B cell (primary cell): ENCODE measurements around the gene RAPGEF6. TPM values are rescaled to one million over a fixed set of nuclear protein-coding genes. Genes with fewer than 3 reads are reported as not detected.

Experiments
- ATAC-seq: fragments of 200-7000 bp; cut with Tn5 transposase; one replicate; pipeline ENCODE4 v1.10.0; 2021; ENCODE audit warnings: low read depth, mild to moderate bottlenecking, moderate number of reproducible peaks, moderate library complexity
- CTCF ChIA-PET: fragments of 350-600 bp; sonication (Branson Sonifier 250); formaldehyde crosslinking; loops from one replicate; lab custom pipeline; 2021; ENCODE audit warnings: antibody characterized with exemption, inconsistent platforms; lab: Charles Lee
- POLR2A ChIA-PET: fragments of 350-600 bp; sonication (Branson Sonifier 250); formaldehyde crosslinking; loops from one replicate; lab custom pipeline; 2021; ENCODE audit warnings: antibody characterized with exemption; lab: Charles Lee
- DNase-seq: peaks from one replicate; pipeline ENCODE4 v3.0.0; 2013
- H2AFZ ChIP-seq: 2 replicates; pipeline ENCODE4 v1.6.1; 2012; ENCODE audit warnings: mild to moderate bottlenecking, low read depth, low read length; ENCODE audit not compliant: insufficient read depth, poor library complexity, severe bottlenecking
- H3K27ac ChIP-seq, 2 donors: 1 replicate in 1 of 2; 2 replicates in 1 of 2; pipeline ENCODE4 v1.5.1; 2012 to 2013; ENCODE audit warnings: low read length in 2 of 2, mild to moderate bottlenecking in 2 of 2, moderate library complexity in 1 of 2
- H3K27me3 ChIP-seq, 4 experiments: fragments of 200-600 bp in 1 of 4; sonication (generic) in 1 of 4; replicated peaks in 1 of 4; 1 replicate in 2 of 4; 2 replicates in 2 of 4; pipeline versions ENCODE4 v1.6.1 to v1.7.0; 2013 to 2016; ENCODE audit warnings: low read length in 3 of 4, mild to moderate bottlenecking in 2 of 4, mixed read lengths in 1 of 4, moderate library complexity in 1 of 4; ENCODE audit not compliant: insufficient read depth in 4 of 4, control insufficient read depth in 3 of 4; ENCODE audit errors: control extremely low read depth in 1 of 4
- H3K36me3 ChIP-seq, 2 experiments: replicated peaks in 1 of 2; 1 replicate in 1 of 2; 2 replicates in 1 of 2; pipeline versions ENCODE4 v1.6.1 to v1.7.1; 2013; ENCODE audit warnings: low read length in 1 of 2; ENCODE audit not compliant: insufficient read depth in 2 of 2, control insufficient read depth in 1 of 2; ENCODE audit errors: control extremely low read depth in 1 of 2, extremely low read depth in 1 of 2
- H3K4me1 ChIP-seq, 2 donors: fragments of 200-600 bp in 1 of 2; sonication (generic) in 1 of 2; 1 replicate in 1 of 2; 2 replicates in 1 of 2; pipeline versions ENCODE4 v1.5.1 to v1.6.1; 2013 to 2017; ENCODE audit warnings: low read length in 2 of 2; ENCODE audit not compliant: control insufficient read depth in 2 of 2, insufficient read depth in 2 of 2
- H3K4me2 ChIP-seq: replicated peaks from 2 replicates; pipeline ENCODE3; 2012; ENCODE audit warnings: mild to moderate bottlenecking, low read depth, low read length; ENCODE audit not compliant: poor library complexity, severe bottlenecking
- H3K4me3 ChIP-seq, 5 experiments: fragments of 200-600 bp in 1 of 5; sonication (generic) in 1 of 5; 1 replicate in 3 of 5; 2 replicates in 2 of 5; pipeline versions ENCODE4 v1.5.1 to v1.7.0; 2011 to 2016; ENCODE audit warnings: low read length in 4 of 5, mild to moderate bottlenecking in 4 of 5, low read depth in 2 of 5, control low read depth in 1 of 5, moderate library complexity in 1 of 5; ENCODE audit not compliant: insufficient read depth in 1 of 5; ENCODE audit errors: control extremely low read depth in 1 of 5, extremely low read depth in 1 of 5
- H3K79me2 ChIP-seq: fragments of 200-600 bp; sonication (generic); one replicate; pipeline ENCODE4 v1.6.0; 2016; ENCODE audit warnings: low read length; ENCODE audit not compliant: control insufficient read depth, insufficient read depth
- H3K9ac ChIP-seq: fragments of 200-600 bp; sonication (generic); 2 replicates; pipeline ENCODE4 v1.6.1; 2017; ENCODE audit warnings: mild to moderate bottlenecking, low read length, moderate library complexity
- H3K9me3 ChIP-seq, 3 donors: one replicate each; pipeline versions ENCODE4 v1.6.1 to v1.7.1; 2013; ENCODE audit warnings: low read length in 2 of 3; ENCODE audit not compliant: control insufficient read depth in 2 of 3, insufficient read depth in 1 of 3; ENCODE audit errors: control extremely low read depth in 1 of 3
- H4K20me1 ChIP-seq: 2 replicates; pipeline ENCODE4 v1.6.0; 2012; ENCODE audit warnings: mild to moderate bottlenecking, low read length; ENCODE audit not compliant: insufficient read depth, control insufficient read depth, poor library complexity, severe bottlenecking
- H3K27ac Mint-ChIP-seq: one replicate; pipeline ENCODE4 v1.8.0; 2021; ENCODE audit warnings: mixed read lengths
- H3K27me3 Mint-ChIP-seq: one replicate; pipeline ENCODE4 v1.8.0; 2021; ENCODE audit warnings: mixed read lengths
- H3K4me1 Mint-ChIP-seq: one replicate; pipeline ENCODE4 v1.8.0; 2021; ENCODE audit warnings: mixed read lengths
- H3K4me3 Mint-ChIP-seq: one replicate; pipeline ENCODE4 v1.8.0; 2021; ENCODE audit warnings: mixed read lengths
- H3K9me3 Mint-ChIP-seq: one replicate; pipeline ENCODE4 v1.8.0; 2022; ENCODE audit warnings: mixed read lengths; ENCODE audit not compliant: insufficient read depth
- CTCF ChIP-seq: fragments of 200-600 bp; IDR thresholded peaks from one replicate; pipeline ENCODE4 v1.8.0; 2022; ENCODE audit warnings: antibody characterized with exemption, mild to moderate bottlenecking
- EZH2 ChIP-seq: IDR thresholded peaks from 2 replicates; pipeline ENCODE4 v1.6.1; 2012; ENCODE audit warnings: borderline replicate concordance, low read depth, mild to moderate bottlenecking, moderate library complexity, low read length; ENCODE audit not compliant: insufficient read depth, poor library complexity, severe bottlenecking
- WGBS: methylation state at CpG from one replicate; pipeline ENCODE4 v1.1.5; 2013; ENCODE audit warnings: missing lambda C conversion rate; ENCODE audit not compliant: insufficient coverage; 5-methylcytosine and 5-hydroxymethylcytosine counted together
- intact Hi-C: fragments of 100-400 bp; cut with micrococcal nuclease; formaldehyde crosslinking; loops from one replicate; pipeline ENCODE4 v1.10.0; 2022
- polyA plus RNA-seq: library from polyadenylated mRNA; depleted of rRNA; stranded (reverse); fragments of >200 nt; gene quantifications from 2 replicates; pipeline ENCODE4 v1.2.3, GENCODE V29; 2012
- total RNA-seq, 2 donors: library from RNA; stranded (reverse); fragments of 120-200 nt in 1 of 2; gene quantifications; 1 replicate in 1 of 2; 2 replicates in 1 of 2; pipeline versions ENCODE4 v1.2.3 to v1.2.4, GENCODE V29; 2013 to 2022

The RAPGEF6 gene
- total and polyA plus RNA-seq, 2 donors (not counting 1 experiment from before 2014, with no cell fraction given): 9.8 to 56.2 TPM

GRCh38 chr5:131684595-131684994 is 49.6 kb upstream of the RAPGEF6 start:
- Histone ChIP-seq H3K79me2 (peaks cover 3% of the 10 kb centered on the region), H3K27ac (no peak overlapping the region), H2AFZ (no peak overlapping the region), H3K27me3 (no peaks in the 10 kb centered on the region), H3K36me3 (peaks cover 0 to 8% of the 10 kb centered on the region in 2 experiments), H3K4me2 (no peak overlapping the region), H3K9me3 (no peaks in the 10 kb centered on the region), H3K4me3 (no peak overlapping the region), H3K9ac (no peak overlapping the region), H4K20me1 (no peaks in the 10 kb centered on the region), H3K4me1 (peaks cover 16% of the 10 kb centered on the region in 2 donors)
- Mint-ChIP-seq H3K4me1 (peaks cover 16% of the 10 kb centered on the region), H3K27ac (no peak overlapping the region), H3K27me3 (no peaks in the 10 kb centered on the region), H3K4me3 (no peak overlapping the region), H3K9me3 (no peaks in the 10 kb centered on the region)
- DNase-seq (no peak), ATAC-seq (no peak)
- ChIA-PET POLR2A (no interaction called here), CTCF (interaction anchor here (1.4 to 1.6 kb wide), 3 partner anchors 38 to 323 kb away, joined by 3 to 6 read pairs (median 3); no protein-coding TSS in a partner anchor)
- TF ChIP-seq EZH2 (no peak), CTCF (no peak)
- intact Hi-C loops: loop anchor here (5.0 kb wide), 1 partner anchor 47 kb away; the partner anchor contains the start of gene RAPGEF6

GRCh38 chr5:131684051-131684450 is 49.0 kb upstream of the RAPGEF6 start:
- no peak overlapping the region for H3K4me2 ChIP-seq
- Mint-ChIP-seq H3K27ac (peak overlapping the region; percentile 67), H3K9me3 (no peaks in the 10 kb centered on the region), H3K27me3 (no peaks in the 10 kb centered on the region), H3K4me3 (peak overlapping the region; percentile 59), H3K4me1 (peaks cover 16% of the 10 kb centered on the region)
- ChIA-PET POLR2A (no interaction called here), CTCF (interaction anchor here (1.4 to 1.5 kb wide), 2 partner anchors 95 to 324 kb away, joined by 3 to 6 read pairs; no protein-coding TSS in a partner anchor)
- H2AFZ ChIP-seq: no peak overlapping the region
- H4K20me1 ChIP-seq: no peaks in the 10 kb centered on the region
- H3K27me3 ChIP-seq: no peaks in the 10 kb centered on the region
- no CpG with 5 or more reads among the region's 1 CpG for whole genome bisulfite sequencing
- H3K79me2 ChIP-seq: peaks cover 7% of the 10 kb centered on the region
- H3K27ac ChIP-seq: peak overlapping the region in 1 of 2 donors; percentile 6
- DNase-seq (no peak), ATAC-seq (no peak)
- no peak overlapping the region for H3K9ac ChIP-seq
- TF ChIP-seq CTCF (no peak), EZH2 (no peak)
- intact Hi-C loops: loop anchor here (5.0 kb wide), 1 partner anchor 47 kb away; the partner anchor contains the start of gene RAPGEF6
- H3K36me3 ChIP-seq: peaks cover 0 to 12% of the 10 kb centered on the region in 2 experiments
- H3K4me3 ChIP-seq: no peak overlapping the region
- H3K4me1 ChIP-seq: peaks cover 16% of the 10 kb centered on the region in 2 donors
- H3K9me3 ChIP-seq: no peaks in the 10 kb centered on the region
